ENCODE data around the gene GAB2.

GRCh38 chr11:78189851-78190250 is 227.8 kb downstream of the GAB2 start:
- TF ChIP-seq CTCF (conservative IDR thresholded peaks at IDR 0.05): no peak
- TF ChIP-seq ZFX (IDR thresholded peaks at IDR 0.05): no peak
